MG63 (cell line): ENCODE measurements around the gene TMEM132C. TPM values are rescaled to one million over a fixed set of nuclear protein-coding genes. Genes with fewer than 3 reads are reported as not detected.

Experiments used
- DNase-seq: peaks from one replicate; pipeline ENCODE4 v3.0.0-alpha.2; 2020
- H3K27me3 ChIP-seq: fragments of 250-450 bp; sonication (Bioruptor Pico); 2 replicates; pipeline ENCODE4 v1.5.1; 2020; ENCODE audit warnings: mild to moderate bottlenecking, moderate library complexity
- H3K36me3 ChIP-seq: fragments of 250-450 bp; sonication (Bioruptor Pico); 2 replicates; pipeline ENCODE4 v1.5.1; 2020; ENCODE audit warnings: mild to moderate bottlenecking, moderate library complexity
- H3K4me3 ChIP-seq: fragments of 250-450 bp; sonication (Bioruptor Pico); 2 replicates; pipeline ENCODE4 v1.5.1; 2020; ENCODE audit warnings: mild to moderate bottlenecking, moderate library complexity
- H3K9me3 ChIP-seq: fragments of 250-450 bp; sonication (Bioruptor Pico); 2 replicates; pipeline ENCODE4 v1.5.1; 2020; ENCODE audit warnings: mild to moderate bottlenecking, moderate library complexity
- total RNA-seq: library from RNA; depleted of rRNA; stranded (reverse); fragments of >200 nt; shearing (Covaris generic); gene quantifications from 2 replicates; pipeline ENCODE4 v1.2.3, GENCODE V29; 2014; ENCODE audit warnings: low replicate concordance

The TMEM132C gene
- total RNA-seq, 1 experiment from 2014 or later = not detected

DNA sequence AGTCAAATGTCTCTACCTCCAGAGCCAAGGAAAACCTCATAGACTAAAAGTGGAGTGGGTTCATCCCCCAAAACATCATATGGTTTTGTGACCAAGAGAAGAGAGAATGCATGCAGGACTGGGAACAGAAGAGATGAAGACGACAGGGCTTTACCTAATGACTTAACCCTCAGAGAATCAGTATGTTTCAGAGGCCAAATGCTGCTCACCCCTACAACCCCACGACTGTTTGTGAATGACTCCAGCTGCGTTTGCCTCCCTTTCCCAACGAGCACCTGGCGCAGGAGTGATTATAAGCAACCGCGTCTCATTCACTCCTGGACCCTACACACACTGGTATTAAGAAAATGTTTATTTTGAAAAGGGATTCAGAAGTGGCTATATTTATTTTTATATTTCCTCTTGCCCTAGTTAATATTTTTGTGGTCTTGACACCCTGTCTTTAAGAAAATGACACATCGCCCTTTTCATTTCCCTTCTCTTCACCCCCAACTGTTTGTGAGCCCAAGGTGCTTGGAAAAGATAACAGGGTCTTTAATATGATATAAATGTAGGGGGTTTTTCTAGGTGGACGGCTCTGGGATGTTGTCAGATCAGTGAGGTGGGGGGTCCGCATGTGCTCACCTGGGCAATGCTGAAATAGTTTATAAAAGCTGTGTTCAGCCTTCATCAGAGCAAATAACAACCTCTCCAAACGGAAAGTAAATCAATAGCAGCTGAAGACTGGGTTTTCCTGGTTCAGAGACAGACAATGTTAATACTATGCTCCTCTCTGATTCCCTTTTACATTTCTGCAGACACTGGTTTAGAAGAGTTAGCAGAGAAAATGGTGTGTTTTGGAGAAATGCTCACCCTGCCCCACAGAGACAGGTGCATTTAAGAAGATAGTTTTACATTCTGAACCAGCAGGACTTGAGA lies 479.1 kb downstream of the TMEM132C start:
- Histone ChIP-seq H3K4me3 (no peak overlapping the region), H3K36me3 (no peaks in the 10 kb centered on the region), H3K9me3 (no peaks in the 10 kb centered on the region), H3K27me3 (no peaks in the 10 kb centered on the region)
- DNase-seq = no peak

- DNase-seq = no peak
- H3K36me3 ChIP-seq = no peaks in the 10 kb centered on the region
- no peaks in the 10 kb centered on the region for H3K9me3 ChIP-seq
- no peak overlapping the region for H3K4me3 ChIP-seq
- H3K27me3 ChIP-seq = no peaks in the 10 kb centered on the region
Measured at GRCh38 chr12:128747441-128747840, 480.5 kb downstream of the TMEM132C start.

- DNase-seq = no peak
- H3K36me3 ChIP-seq = no peaks in the 10 kb centered on the region
- no peaks in the 10 kb centered on the region for H3K9me3 ChIP-seq
- H3K4me3 ChIP-seq = no peak overlapping the region
- no peaks in the 10 kb centered on the region for H3K27me3 ChIP-seq
Measured at GRCh38 chr12:128752386-128752785, 485.4 kb downstream of the TMEM132C start.

DNA sequence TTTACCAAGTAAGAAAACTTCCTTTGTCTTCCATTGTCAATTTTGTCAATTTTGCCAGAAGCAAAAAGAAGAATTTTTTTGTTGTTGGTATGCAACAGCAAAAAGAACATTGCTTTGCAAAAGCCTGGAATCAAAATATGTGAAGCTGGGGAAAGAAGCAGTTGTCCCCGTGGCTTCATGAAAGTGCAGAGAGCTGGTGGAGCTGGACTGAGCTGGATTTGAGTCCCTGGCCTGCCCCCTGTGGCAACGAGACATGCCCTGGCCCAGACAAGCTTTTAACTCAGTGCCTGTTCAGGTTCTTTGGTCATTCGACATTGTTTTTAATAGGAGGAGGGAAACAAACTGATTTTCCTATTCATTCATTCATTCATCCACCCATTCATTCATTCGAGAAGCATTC lies 486.5 kb downstream of the TMEM132C start:
- Histone ChIP-seq H3K4me3 (no peak overlapping the region), H3K36me3 (no peaks in the 10 kb centered on the region), H3K9me3 (no peaks in the 10 kb centered on the region), H3K27me3 (no peaks in the 10 kb centered on the region)
- no peak for DNase-seq

GRCh38 chr12:128754275-128754674 lies 487.3 kb downstream of the TMEM132C start:
- no peak for DNase-seq
- Histone ChIP-seq H3K9me3 (no peaks in the 10 kb centered on the region), H3K27me3 (no peaks in the 10 kb centered on the region), H3K36me3 (no peaks in the 10 kb centered on the region), H3K4me3 (no peak overlapping the region)

DNA sequence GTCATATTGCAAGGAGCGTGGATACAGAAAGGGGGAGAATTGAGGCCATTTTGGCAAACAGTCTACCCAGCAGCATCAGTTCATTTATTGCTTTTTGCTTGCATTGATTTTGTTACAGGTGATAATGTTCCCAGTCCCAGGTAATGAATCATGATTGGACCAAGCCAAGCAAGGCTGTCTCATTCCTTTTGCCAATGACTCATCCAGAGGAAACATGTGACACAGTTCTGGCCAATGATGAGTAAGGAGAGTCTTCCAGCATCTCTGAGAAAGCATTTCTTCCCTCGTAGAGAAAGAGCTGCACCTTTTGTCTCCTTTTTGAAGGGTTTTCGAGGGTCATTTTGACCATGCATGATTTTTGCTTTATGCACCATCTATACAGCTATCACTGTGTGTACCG lies 488.6 kb downstream of the TMEM132C start:
- Histone ChIP-seq H3K36me3 (no peaks in the 10 kb centered on the region), H3K9me3 (no peaks in the 10 kb centered on the region), H3K27me3 (no peaks in the 10 kb centered on the region), H3K4me3 (no peak overlapping the region)
- no peak for DNase-seq
